ENCODE data around the gene STMN3. TPM values are rescaled to one million over a fixed set of nuclear protein-coding genes. Genes with fewer than 3 reads are reported as not detected.

Gene STMN3
- total RNA-seq, 1 experiment from 2014 or later = 138 TPM

DNA sequence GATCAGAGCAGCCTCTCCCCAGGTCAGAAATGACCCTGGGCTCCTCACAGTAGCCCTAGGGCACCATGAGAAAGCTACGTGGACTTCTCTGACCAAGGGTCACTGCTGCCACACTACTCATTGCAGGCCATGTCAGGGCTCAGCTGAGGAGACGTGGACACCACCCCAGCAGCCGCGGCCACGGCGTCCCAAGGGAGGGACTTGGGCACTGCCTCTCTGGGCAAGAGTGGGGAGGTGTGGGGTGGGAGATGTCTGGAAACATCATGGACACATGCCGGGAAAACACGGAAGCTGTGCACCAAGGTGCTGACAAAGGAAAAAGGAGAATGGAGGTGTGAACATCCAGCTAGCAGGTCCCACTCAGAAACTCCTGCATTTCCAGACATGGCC is 35.4 kb downstream of the STMN3 start (continued):
- TF ChIP-seq, protein P1, sequence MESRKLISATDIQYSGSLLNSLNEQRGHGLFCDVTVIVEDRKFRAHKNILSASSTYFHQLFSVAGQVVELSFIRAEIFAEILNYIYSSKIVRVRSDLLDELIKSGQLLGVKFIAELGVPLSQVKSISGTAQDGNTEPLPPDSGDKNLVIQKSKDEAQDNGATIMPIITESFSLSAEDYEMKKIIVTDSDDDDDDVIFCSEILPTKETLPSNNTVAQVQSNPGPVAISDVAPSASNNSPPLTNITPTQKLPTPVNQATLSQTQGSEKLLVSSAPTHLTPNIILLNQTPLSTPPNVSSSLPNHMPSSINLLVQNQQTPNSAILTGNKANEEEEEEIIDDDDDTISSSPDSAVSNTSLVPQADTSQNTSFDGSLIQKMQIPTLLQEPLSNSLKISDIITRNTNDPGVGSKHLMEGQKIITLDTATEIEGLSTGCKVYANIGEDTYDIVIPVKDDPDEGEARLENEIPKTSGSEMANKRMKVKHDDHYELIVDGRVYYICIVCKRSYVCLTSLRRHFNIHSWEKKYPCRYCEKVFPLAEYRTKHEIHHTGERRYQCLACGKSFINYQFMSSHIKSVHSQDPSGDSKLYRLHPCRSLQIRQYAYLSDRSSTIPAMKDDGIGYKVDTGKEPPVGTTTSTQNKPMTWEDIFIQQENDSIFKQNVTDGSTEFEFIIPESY (IDR thresholded peaks at IDR 0.05; ENCODE audit: extremely low read depth, insufficient replicate concordance, low read length) = no peak
- no peak for TF ChIP-seq TCF7L2 (IDR thresholded peaks at IDR 0.05; ENCODE audit: borderline replicate concordance, extremely low read depth, insufficient read depth, insufficient read length)

DNA sequence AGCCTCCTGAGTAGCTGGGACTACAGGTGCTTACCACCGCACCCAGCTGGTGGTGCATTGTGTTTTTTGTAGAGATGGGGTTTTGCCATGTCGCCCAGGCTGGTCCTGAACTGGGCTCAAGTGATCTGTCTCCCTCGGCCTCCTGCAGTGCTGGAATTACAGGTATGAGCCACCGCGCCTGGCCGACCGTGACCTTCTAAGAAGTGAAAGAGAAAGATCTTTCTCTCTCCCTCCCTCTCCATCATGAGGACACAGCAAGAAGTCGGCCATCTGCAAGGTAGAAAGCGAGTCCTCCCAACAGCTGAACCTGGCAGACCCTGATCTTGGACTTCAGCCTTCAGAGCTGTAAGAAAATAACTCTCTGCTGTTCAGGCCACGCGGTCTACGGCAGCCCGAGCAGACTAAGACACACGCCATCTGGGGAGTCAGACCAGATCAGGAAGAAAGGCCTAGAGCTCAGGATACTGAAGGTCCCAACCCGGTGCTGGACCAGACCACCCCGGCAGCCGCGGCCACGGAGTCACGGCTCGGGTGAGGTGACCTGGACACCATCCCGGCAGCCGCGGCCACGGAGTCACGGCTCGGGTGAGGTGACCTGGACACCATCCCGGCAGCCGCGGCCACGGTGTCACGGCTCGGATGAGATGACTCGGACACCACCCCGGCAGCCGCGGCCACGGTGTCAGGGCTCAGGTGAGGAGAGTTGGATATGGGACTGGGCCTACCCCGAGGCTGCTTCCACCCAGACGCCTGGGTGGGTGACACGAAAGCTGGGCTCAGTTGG is 35.9 kb downstream of the STMN3 start:
- Histone ChIP-seq H2AFZ (ENCODE audit: low read depth, low read length, poor library complexity, severe bottlenecking) (no peak overlapping the region), H3K4me1 (ENCODE audit: control insufficient read depth in 1 of 2, insufficient read depth in 2 of 2, low read length in 2 of 2) (no peaks in the 10 kb centered on the region), H3K27ac (ENCODE audit: low read depth, low read length) (no peak overlapping the region), H3K4me3 (replicated peaks in 1 of 2; ENCODE audit: low read depth in 1 of 2, low read length in 2 of 2) (no peak overlapping the region), H3K79me2 (ENCODE audit: insufficient read depth, low read length) (peaks cover 23% of the 10 kb centered on the region), H4K20me1 (ENCODE audit: insufficient read depth) (no peaks in the 10 kb centered on the region), H3K9me2 (ENCODE audit: insufficient read depth) (no peaks in the 10 kb centered on the region), H3K9me3 (ENCODE audit: control insufficient read depth in 1 of 2, insufficient read depth in 1 of 2, low read depth in 1 of 2, low read length in 2 of 2) (peaks cover 5 to 6% of the 10 kb centered on the region in 2 experiments; a peak in 1 of 4 replicates), H3K36me3 (ENCODE audit: control insufficient read depth in 1 of 2, insufficient read depth in 2 of 2, low read length in 2 of 2) (peaks cover 3 to 20% of the 10 kb centered on the region in 2 experiments), H3K27me3 (ENCODE audit: insufficient read depth, low read length) (no peaks in the 10 kb centered on the region), H3K4me2 (ENCODE audit: low read length) (no peak overlapping the region), H3K9ac (ENCODE audit: low read length) (no peak overlapping the region)
- ChIA-PET POLR2A (no interaction called here), CTCF (no interaction called here), RAD21 (ENCODE audit: low non-redundant PET in 1 of 2, low total read pairs in 2 of 2, uncharacterized antibody in 2 of 2, unreplicated experiment in 2 of 2) (no interaction called here)
- TF ChIP-seq ELF1 (IDR thresholded peaks at IDR 0.05; ENCODE audit: borderline replicate concordance, low read depth) (no peak), FOSL1 (IDR thresholded peaks at IDR 0.05; ENCODE audit: low read depth) (no peak), EZH2 (IDR thresholded peaks at IDR 0.05) (no peak), SP1 (IDR thresholded peaks at IDR 0.05; ENCODE audit: low read depth) (no peak), POLR2A (IDR thresholded peaks at IDR 0.05; ENCODE audit: borderline replicate concordance, extremely low read depth, insufficient read depth, insufficient read length) (no peak), RAD21 (IDR thresholded peaks at IDR 0.05; ENCODE audit: low read depth) (no peak), JUND (IDR thresholded peaks at IDR 0.05) (no peak), YY1 (IDR thresholded peaks at IDR 0.05; ENCODE audit: extremely low read depth, insufficient replicate concordance, low read depth, low read length) (no peak), TCF7L2 (IDR thresholded peaks at IDR 0.05; ENCODE audit: borderline replicate concordance, extremely low read depth, insufficient read depth, insufficient read length) (no peak), CEBPB (IDR thresholded peaks at IDR 0.05; ENCODE audit: low read depth) (no peak), ZNF274 (IDR thresholded peaks at IDR 0.05; ENCODE audit: low read depth, low read length) (no peak), SRF (IDR thresholded peaks at IDR 0.05; ENCODE audit: low read depth) (no peak)
- TF ChIP-seq, protein P2, sequence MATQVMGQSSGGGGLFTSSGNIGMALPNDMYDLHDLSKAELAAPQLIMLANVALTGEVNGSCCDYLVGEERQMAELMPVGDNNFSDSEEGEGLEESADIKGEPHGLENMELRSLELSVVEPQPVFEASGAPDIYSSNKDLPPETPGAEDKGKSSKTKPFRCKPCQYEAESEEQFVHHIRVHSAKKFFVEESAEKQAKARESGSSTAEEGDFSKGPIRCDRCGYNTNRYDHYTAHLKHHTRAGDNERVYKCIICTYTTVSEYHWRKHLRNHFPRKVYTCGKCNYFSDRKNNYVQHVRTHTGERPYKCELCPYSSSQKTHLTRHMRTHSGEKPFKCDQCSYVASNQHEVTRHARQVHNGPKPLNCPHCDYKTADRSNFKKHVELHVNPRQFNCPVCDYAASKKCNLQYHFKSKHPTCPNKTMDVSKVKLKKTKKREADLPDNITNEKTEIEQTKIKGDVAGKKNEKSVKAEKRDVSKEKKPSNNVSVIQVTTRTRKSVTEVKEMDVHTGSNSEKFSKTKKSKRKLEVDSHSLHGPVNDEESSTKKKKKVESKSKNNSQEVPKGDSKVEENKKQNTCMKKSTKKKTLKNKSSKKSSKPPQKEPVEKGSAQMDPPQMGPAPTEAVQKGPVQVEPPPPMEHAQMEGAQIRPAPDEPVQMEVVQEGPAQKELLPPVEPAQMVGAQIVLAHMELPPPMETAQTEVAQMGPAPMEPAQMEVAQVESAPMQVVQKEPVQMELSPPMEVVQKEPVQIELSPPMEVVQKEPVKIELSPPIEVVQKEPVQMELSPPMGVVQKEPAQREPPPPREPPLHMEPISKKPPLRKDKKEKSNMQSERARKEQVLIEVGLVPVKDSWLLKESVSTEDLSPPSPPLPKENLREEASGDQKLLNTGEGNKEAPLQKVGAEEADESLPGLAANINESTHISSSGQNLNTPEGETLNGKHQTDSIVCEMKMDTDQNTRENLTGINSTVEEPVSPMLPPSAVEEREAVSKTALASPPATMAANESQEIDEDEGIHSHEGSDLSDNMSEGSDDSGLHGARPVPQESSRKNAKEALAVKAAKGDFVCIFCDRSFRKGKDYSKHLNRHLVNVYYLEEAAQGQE (IDR thresholded peaks at IDR 0.05; ENCODE audit: low read depth) = no peak
- TF ChIP-seq, protein P1 (IDR thresholded peaks at IDR 0.05; ENCODE audit: extremely low read depth, insufficient replicate concordance, low read length) = no peak
- TF ChIP-seq, protein P3, sequence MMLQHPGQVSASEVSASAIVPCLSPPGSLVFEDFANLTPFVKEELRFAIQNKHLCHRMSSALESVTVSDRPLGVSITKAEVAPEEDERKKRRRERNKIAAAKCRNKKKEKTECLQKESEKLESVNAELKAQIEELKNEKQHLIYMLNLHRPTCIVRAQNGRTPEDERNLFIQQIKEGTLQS (IDR thresholded peaks at IDR 0.05) = no peak
- no peak for ATAC-seq
- DNase-seq (ENCODE audit: low read depth, low spot score) = no peak
- no TSS peak for BruUV-seq (replicated peaks)
- intact Hi-C loops (cut with micrococcal nuclease) = no loop called here
